Kasumi-1 (cell line): Measurements from ENCODE around the gene PRKX.
"Not testable (repeated sequence)": the region's sequence is repeated elsewhere in the genome, so short reads cannot be mapped to it uniquely, and the experiment has no call there.

ENCODE experiments used
- DNase-seq, 2 experiments: peaks; one replicate each; lab custom pipeline; 2025; lab: John Stamatoyannopoulos, UW

PRKX gene

GRCh38 chrX:3577551-3577950 is 135.9 kb downstream of the PRKX start:
- no peak for DNase-seq

GRCh38 chrX:3576886-3577501 is 136.5 kb downstream of the PRKX start:
- no peak for DNase-seq

DNA sequence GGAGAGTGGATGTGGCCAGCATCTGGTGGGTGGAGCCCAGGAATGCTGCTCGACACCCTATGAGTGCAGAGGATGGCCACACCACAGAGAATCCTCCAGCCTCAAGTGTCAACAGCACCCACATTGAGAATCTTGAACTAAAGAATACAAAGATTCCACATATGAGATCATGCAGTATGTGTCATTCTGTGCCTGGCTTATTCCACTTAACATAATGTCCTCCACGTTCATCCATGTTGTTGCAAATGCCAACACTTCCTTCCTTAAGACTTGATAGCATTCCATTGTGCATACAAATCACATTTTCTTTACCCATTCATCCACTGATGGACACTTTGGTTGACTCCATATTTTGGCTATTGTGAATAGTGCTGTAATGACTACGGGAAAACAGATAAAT is 145.8 kb downstream of the PRKX start:
- no peak for DNase-seq

DNA sequence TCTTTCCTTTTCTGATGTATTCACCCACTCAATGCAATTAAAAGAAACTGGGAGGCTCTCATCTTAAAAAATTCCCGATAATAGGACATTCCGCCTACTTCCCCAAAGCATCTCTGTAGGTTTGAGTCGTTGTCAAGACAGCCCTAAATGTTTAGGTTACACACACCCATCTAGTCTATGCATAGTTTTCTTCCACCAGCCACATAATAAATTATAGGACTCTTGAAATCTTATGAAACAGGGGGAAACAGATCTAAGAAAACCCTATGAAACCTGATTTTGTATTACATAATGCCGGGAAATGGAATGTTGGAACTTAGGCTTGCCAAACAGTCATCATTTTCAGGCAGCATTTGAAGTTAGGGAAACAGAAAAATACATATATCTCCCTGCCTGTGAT is 150.0 kb downstream of the PRKX start:
- DNase-seq, result no peak

DNA sequence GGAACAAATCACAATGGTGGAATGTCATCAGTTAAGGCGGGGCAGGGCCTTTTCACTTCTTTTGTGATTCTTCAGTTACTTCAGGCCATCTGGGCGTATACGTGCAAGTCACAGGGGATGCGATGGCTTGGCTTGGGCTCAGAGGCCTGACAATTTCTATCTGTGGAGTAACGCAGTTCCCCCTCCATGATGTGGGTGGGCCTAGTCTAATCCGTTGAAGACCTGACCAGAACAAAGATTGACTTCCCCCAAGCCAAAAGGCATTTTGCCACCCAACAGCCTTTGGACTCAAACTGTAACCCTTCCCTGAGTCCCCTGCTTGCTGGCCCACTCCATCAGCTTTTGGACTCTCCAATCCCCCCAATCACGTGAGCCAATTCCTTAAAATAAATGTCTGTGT is 153.4 kb downstream of the PRKX start:
- DNase-seq, result not testable (repeated sequence)
